ENCODE measurements around the gene REEP6.

The REEP6 gene

GRCh38 chr19:1482361-1483130 lies 8.4 kb upstream of the REEP6 start:
- TF ChIP-seq TAF1 (IDR thresholded peaks at IDR 0.05; ENCODE audit: low read depth) (no peak), TCF12 (IDR thresholded peaks at IDR 0.05; ENCODE audit: low read depth) (no peak)
- TF ChIP-seq, protein P1, sequence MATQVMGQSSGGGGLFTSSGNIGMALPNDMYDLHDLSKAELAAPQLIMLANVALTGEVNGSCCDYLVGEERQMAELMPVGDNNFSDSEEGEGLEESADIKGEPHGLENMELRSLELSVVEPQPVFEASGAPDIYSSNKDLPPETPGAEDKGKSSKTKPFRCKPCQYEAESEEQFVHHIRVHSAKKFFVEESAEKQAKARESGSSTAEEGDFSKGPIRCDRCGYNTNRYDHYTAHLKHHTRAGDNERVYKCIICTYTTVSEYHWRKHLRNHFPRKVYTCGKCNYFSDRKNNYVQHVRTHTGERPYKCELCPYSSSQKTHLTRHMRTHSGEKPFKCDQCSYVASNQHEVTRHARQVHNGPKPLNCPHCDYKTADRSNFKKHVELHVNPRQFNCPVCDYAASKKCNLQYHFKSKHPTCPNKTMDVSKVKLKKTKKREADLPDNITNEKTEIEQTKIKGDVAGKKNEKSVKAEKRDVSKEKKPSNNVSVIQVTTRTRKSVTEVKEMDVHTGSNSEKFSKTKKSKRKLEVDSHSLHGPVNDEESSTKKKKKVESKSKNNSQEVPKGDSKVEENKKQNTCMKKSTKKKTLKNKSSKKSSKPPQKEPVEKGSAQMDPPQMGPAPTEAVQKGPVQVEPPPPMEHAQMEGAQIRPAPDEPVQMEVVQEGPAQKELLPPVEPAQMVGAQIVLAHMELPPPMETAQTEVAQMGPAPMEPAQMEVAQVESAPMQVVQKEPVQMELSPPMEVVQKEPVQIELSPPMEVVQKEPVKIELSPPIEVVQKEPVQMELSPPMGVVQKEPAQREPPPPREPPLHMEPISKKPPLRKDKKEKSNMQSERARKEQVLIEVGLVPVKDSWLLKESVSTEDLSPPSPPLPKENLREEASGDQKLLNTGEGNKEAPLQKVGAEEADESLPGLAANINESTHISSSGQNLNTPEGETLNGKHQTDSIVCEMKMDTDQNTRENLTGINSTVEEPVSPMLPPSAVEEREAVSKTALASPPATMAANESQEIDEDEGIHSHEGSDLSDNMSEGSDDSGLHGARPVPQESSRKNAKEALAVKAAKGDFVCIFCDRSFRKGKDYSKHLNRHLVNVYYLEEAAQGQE (IDR thresholded peaks at IDR 0.05; ENCODE audit: low read depth): peak; percentile 25; the same call in 1 of the 2 replicates

GRCh38 chr19:1483131-1483978 lies 7.6 kb upstream of the REEP6 start:
- TF ChIP-seq EGR1 (IDR thresholded peaks at IDR 0.05): no peak
- TF ChIP-seq TAF1 (IDR thresholded peaks at IDR 0.05; ENCODE audit: low read depth): no peak
- no peak for TF ChIP-seq YY1 (IDR thresholded peaks at IDR 0.05; ENCODE audit: low read depth)
- TF ChIP-seq TCF12 (IDR thresholded peaks at IDR 0.05; ENCODE audit: low read depth): no peak

DNA sequence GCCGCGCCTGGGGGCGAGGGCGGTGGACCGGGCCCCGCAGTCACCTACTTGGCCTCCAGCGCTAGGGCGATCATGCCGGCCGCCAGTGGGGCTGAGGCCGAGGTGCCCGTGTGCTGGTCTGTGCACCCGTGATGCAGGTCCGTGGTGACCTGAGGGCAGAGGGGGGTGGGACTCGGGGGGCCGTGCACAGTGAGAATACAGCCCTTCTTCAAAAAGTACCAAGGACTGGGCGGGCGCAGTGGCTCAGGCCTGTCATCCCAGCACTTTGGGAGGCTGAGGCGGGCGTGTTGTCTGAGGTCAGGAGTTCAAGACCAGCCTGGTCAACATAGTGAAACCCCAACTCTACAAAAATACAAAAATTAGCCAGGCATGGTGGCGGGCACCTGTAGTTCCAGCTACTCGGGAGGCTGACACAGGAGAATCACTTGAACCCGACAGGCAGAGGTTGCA lies 7.0 kb upstream of the REEP6 start:
- TF ChIP-seq NFIC (IDR thresholded peaks at IDR 0.05): no peak
- no peak for TF ChIP-seq CEBPB (IDR thresholded peaks at IDR 0.05)
- no peak for TF ChIP-seq YY1 (IDR thresholded peaks at IDR 0.05; ENCODE audit: low read depth)
- no peak for TF ChIP-seq ZBTB7A (IDR thresholded peaks at IDR 0.05; ENCODE audit: low read depth)
- no peak for TF ChIP-seq USF1 (IDR thresholded peaks at IDR 0.05)
- TF ChIP-seq MAX (IDR thresholded peaks at IDR 0.05): no peak
- TF ChIP-seq EGR1 (IDR thresholded peaks at IDR 0.05): no peak
- TF ChIP-seq TCF12 (IDR thresholded peaks at IDR 0.05; ENCODE audit: low read depth): no peak
- TF ChIP-seq EP300 (IDR thresholded peaks at IDR 0.05; ENCODE audit: borderline replicate concordance): no peak
- TF ChIP-seq, protein P1 (IDR thresholded peaks at IDR 0.05; ENCODE audit: low read depth): no peak
- TF ChIP-seq CREB1 (IDR thresholded peaks at IDR 0.05; ENCODE audit: low read depth): no peak
- TF ChIP-seq FOXM1 (IDR thresholded peaks at IDR 0.05; ENCODE audit: borderline replicate concordance, low read depth): no peak
- TF ChIP-seq TAF1 (IDR thresholded peaks at IDR 0.05; ENCODE audit: low read depth): no peak
- no peak for TF ChIP-seq TEAD4 (IDR thresholded peaks at IDR 0.05)
- no peak for TF ChIP-seq RAD21 (IDR thresholded peaks at IDR 0.05; ENCODE audit: low read depth)

DNA sequence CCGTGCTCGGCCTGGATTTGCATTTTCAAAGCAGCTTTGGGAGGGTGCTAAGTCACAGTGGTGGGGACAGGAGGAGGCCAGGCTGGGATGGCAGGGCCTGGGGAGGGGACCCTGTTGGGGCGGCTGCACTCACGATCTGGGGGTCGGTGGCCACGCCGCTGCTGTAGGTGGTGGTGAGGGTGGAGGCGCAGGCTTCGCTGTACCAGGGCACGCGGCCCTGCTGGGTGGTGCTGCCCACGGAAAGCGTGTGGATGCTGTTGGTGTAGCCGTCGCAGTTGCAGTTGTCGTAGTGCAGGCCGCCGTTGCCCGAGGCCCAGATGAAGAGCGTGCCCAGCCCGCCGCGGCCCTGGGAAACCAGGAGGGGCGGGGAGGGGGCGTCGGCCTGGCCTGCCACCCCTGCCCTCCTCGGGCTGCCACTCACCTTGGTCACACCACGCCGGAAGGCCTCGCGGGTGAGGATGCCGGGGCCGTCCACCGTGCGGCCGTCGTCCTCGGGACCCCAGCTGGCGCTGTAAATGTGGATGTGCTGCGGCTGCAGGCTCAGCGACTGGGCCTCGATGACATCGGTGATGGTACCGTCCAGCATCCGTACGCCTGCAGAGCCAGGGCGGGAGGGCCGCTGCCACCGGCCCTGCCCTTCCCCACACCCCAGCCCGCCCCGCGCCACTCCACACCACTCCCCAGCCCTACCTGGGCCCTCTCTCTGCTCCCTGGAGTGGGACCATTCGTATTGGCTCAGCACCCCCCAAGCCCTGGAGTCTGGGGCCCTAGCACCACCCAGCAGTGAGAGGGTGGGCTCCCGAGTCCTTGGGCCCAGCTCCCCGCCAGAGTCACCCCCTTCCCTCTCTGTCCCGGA lies 4.0 kb upstream of the REEP6 start:
- no peak for TF ChIP-seq ZBTB7A (IDR thresholded peaks at IDR 0.05; ENCODE audit: low read depth)
- no peak for TF ChIP-seq EGR1 (IDR thresholded peaks at IDR 0.05)

DNA sequence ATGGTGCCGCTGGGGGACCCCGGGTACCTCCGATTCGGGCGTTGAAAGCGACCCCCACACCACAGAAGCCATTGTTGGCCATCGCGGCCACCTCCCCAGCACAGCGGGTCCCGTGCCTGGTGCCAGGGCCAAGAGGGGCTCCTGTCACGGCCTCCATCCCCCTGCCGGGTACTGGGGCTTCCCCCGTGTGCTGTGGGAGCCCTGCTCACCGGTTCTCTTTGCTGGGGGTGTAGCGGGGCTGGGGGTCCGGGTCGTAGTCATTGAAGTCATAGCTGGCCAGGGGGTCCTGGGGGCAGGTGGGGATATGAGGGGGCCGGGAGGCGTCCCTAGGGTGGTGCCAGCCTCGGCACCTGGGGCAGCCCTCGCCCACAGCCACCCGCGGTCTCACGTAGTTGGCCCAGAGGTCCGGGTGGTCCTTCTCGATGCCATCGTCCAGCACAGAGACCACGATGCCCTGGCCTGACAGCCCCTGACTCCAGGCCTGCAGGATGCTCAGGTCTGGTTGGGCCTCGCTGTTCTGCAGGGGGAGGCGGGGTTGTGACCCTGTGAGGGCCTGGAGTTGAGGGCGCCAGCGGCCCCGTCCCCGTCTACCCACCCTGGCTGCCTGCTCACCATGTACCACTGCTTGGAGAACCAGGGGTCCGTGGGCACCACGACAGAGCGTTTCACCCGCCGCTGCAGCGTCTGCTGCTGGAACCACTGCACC lies 3.3 kb upstream of the REEP6 start:
- TF ChIP-seq RAD21 (IDR thresholded peaks at IDR 0.05; ENCODE audit: low read depth) (no peak), CEBPB (IDR thresholded peaks at IDR 0.05) (no peak)

GRCh38 chr19:1488282-1488601 lies 2.7 kb upstream of the REEP6 start:
- TF ChIP-seq FOXM1 (IDR thresholded peaks at IDR 0.05; ENCODE audit: borderline replicate concordance, low read depth) (no peak), TEAD4 (IDR thresholded peaks at IDR 0.05) (no peak), TCF12 (IDR thresholded peaks at IDR 0.05; ENCODE audit: low read depth) (no peak), USF1 (IDR thresholded peaks at IDR 0.05) (no peak), ZBTB7A (IDR thresholded peaks at IDR 0.05; ENCODE audit: low read depth) (no peak), TAF1 (IDR thresholded peaks at IDR 0.05; ENCODE audit: low read depth) (no peak), CEBPB (IDR thresholded peaks at IDR 0.05) (no peak), EP300 (IDR thresholded peaks at IDR 0.05; ENCODE audit: borderline replicate concordance) (no peak), NFIC (IDR thresholded peaks at IDR 0.05) (no peak), EGR1 (IDR thresholded peaks at IDR 0.05) (no peak), MAX (IDR thresholded peaks at IDR 0.05) (no peak)
